ENCODE data around the gene AGBL5. TPM values are rescaled to one million over a fixed set of nuclear protein-coding genes. Genes with fewer than 3 reads are reported as not detected.
"Not testable (repeated sequence)": the region's sequence is repeated elsewhere in the genome, so short reads cannot be mapped to it uniquely, and the experiment has no call there.

AGBL5 gene
- total and polyA plus RNA-seq, 10 donors: 7.1 to 18.6 (median 12.7) TPM

GRCh38 chr2:27117995-27118524 is 66.6 kb downstream of the AGBL5 start:
- Histone ChIP-seq H3K9me3 (no peaks in the 10 kb centered on the region), H3K4me3 (peak overlapping the region in 6 of 8 donors; percentile 32 to 74 (median 38)), H3K36me3 (no peaks in the 10 kb centered on the region), H3K4me1 (peaks cover 0 to 25% (median 18%) of the 10 kb centered on the region in 6 donors), H3K27me3 (replicated peaks in 1 of 7) (peaks cover 0 to 47% (median 22%) of the 10 kb centered on the region in 7 donors), H3K27ac (no peak overlapping the region)
- WGBS, 5 donors: 29 to 33% (median 30%) methylated on average over 14 of the region's 14 CpGs
- no peak for DNase-seq
- intact Hi-C loops (cut with DNase I; ENCODE audit: low total_unique reads): no loop called here
- no peak for TF ChIP-seq CTCF (IDR thresholded peaks at IDR 0.05 in 8 of 11, conservative IDR thresholded peaks at IDR 0.05 in 3 of 11)
- no peak for TF ChIP-seq POLR2A (IDR thresholded peaks at IDR 0.05)
- no peak for TF ChIP-seq POLR2AphosphoS5 (IDR thresholded peaks at IDR 0.05)

- TF ChIP-seq CTCF (IDR thresholded peaks at IDR 0.05 in 8 of 11, conservative IDR thresholded peaks at IDR 0.05 in 3 of 11) (no peak), POLR2AphosphoS5 (IDR thresholded peaks at IDR 0.05) (no peak), POLR2A (IDR thresholded peaks at IDR 0.05) (no peak)
Observed at GRCh38 chr2:27118525-27119329, 67.3 kb downstream of the AGBL5 start, which contains the start of gene CGREF1. Gene CGREF1 (minus strand): TSS chr2:27119128. CDS start chr2:27104366, 14,762 bp downstream.

GRCh38 chr2:27119330-27119670 is 67.8 kb downstream of the AGBL5 start:
- peak overlapping the region in 5 of 8 donors; percentile 33 to 74 (median 39) for H3K4me3 ChIP-seq

More at GRCh38 chr2:27118525-27119329, 67.3 kb downstream of the AGBL5 start, which contains the start of gene CGREF1:
- no peaks in the 10 kb centered on the region for H3K9me3 ChIP-seq
- H3K4me3 ChIP-seq: peak within 1 kb of the TSS; percentile 25 to 74 (median 34)
- DNase-seq: peak; percentile 67
- H3K27me3 ChIP-seq (replicated peaks in 1 of 7): peaks cover 0 to 47% (median 22%) of the 10 kb centered on the region in 7 donors
- intact Hi-C loops (cut with DNase I; ENCODE audit: low total_unique reads): no loop called here
- H3K27ac ChIP-seq: no peak within 1 kb of the TSS
- 4 to 18% (median 5%) methylated on average over 12 to 84 of the region's 84 CpGs for WGBS, 5 donors
- H3K36me3 ChIP-seq: no peaks in the 10 kb centered on the region
- H3K4me1 ChIP-seq: peaks cover 0 to 29% (median 21%) of the 10 kb centered on the region in 6 donors

More at GRCh38 chr2:27119330-27119670, 67.8 kb downstream of the AGBL5 start:
- DNase-seq; H3K27ac ChIP-seq; H3K36me3 ChIP-seq; H3K9me3 ChIP-seq; intact Hi-C loops (cut with DNase I; ENCODE audit: low total_unique reads): not testable (repeated sequence)
- Histone ChIP-seq H3K4me1 (peaks cover 0 to 35% (median 23%) of the 10 kb centered on the region in 6 donors), H3K27me3 (replicated peaks in 1 of 7) (peaks cover 0 to 47% (median 22%) of the 10 kb centered on the region in 7 donors)
- WGBS, 5 donors: 81 to 90% (median 82%) methylated on average over 7 to 8 of the region's 8 CpGs

Other genes with a start within 250 kb of the AGBL5 start
- under 1 TPM in 1 of 7 donors, not detected in 6; 0.07 TPM for gene DPYSL5, start 203.5 kb upstream of the AGBL5 start, total RNA-seq
- under 1 TPM in 2 of 3 donors, not detected in 1; 0.02 TPM for gene DPYSL5, start 203.5 kb upstream of the AGBL5 start, polyA plus RNA-seq
- 10 to 100 TPM in 6 of 7 donors, 1 to 10 TPM in 1; 10.0 to 17.9 (median 11.9) TPM for gene MAPRE3, start 81.0 kb upstream of the AGBL5 start, total RNA-seq
- 10 to 100 TPM in 1 of 3 donors, 1 to 10 TPM in 2; 5.2 to 14.0 (median 6.7) TPM for gene MAPRE3, start 81.0 kb upstream of the AGBL5 start, polyA plus RNA-seq
- gene TMEM214, start 18.7 kb upstream of the AGBL5 start, total RNA-seq: 10 to 100 TPM; 56.1 to 93.1 (median 73.0) TPM
- 10 to 100 TPM; 22.3 to 48.9 (median 26.8) TPM for gene TMEM214, start 18.7 kb upstream of the AGBL5 start, polyA plus RNA-seq
- 100 to 1,000 TPM; 197 to 292 (median 235) TPM for gene OST4, start 20.0 kb downstream of the AGBL5 start, total RNA-seq
- gene OST4, start 20.0 kb downstream of the AGBL5 start, polyA plus RNA-seq: 100 to 1,000 TPM; 418 to 556 (median 523) TPM
- 100 to 1,000 TPM in 6 of 7 donors, 10 to 100 TPM in 1; 62.5 to 152 (median 112) TPM for gene EMILIN1, start 26.9 kb downstream of the AGBL5 start, total RNA-seq
- gene EMILIN1, start 26.9 kb downstream of the AGBL5 start, polyA plus RNA-seq: 10 to 100 TPM; 18.3 to 71.4 (median 40.7) TPM
- gene KHK, start 35.1 kb downstream of the AGBL5 start, total RNA-seq: 1 to 10 TPM; 3.3 to 8.3 (median 3.6) TPM
- 1 to 10 TPM; 3.3 to 6.4 (median 4.4) TPM for gene KHK, start 35.1 kb downstream of the AGBL5 start, polyA plus RNA-seq
- gene CGREF1, start 67.5 kb downstream of the AGBL5 start, total RNA-seq: under 1 TPM in 4 of 7 donors, not detected in 3; 0.27 to 0.82 (median 0.47) TPM
- gene CGREF1, start 67.5 kb downstream of the AGBL5 start, polyA plus RNA-seq: under 1 TPM; 0.17 to 0.61 (median 0.42) TPM
- 1 to 10 TPM in 1 of 7 donors, under 1 TPM in 5, not detected in 1; 0.38 to 1.6 (median 0.58) TPM for gene ABHD1, start 72.1 kb downstream of the AGBL5 start, total RNA-seq
- gene ABHD1, start 72.1 kb downstream of the AGBL5 start, polyA plus RNA-seq: under 1 TPM; 0.42 to 0.80 (median 0.71) TPM
- 10 to 100 TPM; 43.9 to 75.0 (median 50.2) TPM for gene PREB, start 83.0 kb downstream of the AGBL5 start, total RNA-seq
- gene PREB, start 83.0 kb downstream of the AGBL5 start, polyA plus RNA-seq: 10 to 100 TPM; 42.8 to 56.0 (median 44.3) TPM
- gene PRR30, start 87.7 kb downstream of the AGBL5 start, total RNA-seq: not detected
- gene PRR30, start 87.7 kb downstream of the AGBL5 start, polyA plus RNA-seq: not detected
- 10 to 100 TPM in 1 of 7 donors, 1 to 10 TPM in 6; 1.8 to 14.8 (median 3.2) TPM for gene TCF23, start 97.3 kb downstream of the AGBL5 start, total RNA-seq
- gene TCF23, start 97.3 kb downstream of the AGBL5 start, polyA plus RNA-seq: under 1 TPM; 0.27 to 0.93 (median 0.30) TPM
- gene ATRAID, start 160.4 kb downstream of the AGBL5 start, total RNA-seq: 100 to 1,000 TPM in 3 of 7 donors, 10 to 100 TPM in 4; 59.2 to 300 (median 92.8) TPM
- 100 to 1,000 TPM in 2 of 3 donors, 10 to 100 TPM in 1; 85.1 to 131 (median 116) TPM for gene ATRAID, start 160.4 kb downstream of the AGBL5 start, polyA plus RNA-seq
- 10 to 100 TPM; 19.4 to 33.3 (median 23.2) TPM for gene SLC5A6, start 160.6 kb downstream of the AGBL5 start, total RNA-seq
- 10 to 100 TPM; 11.9 to 15.4 (median 15.3) TPM for gene SLC5A6, start 160.6 kb downstream of the AGBL5 start, polyA plus RNA-seq
- gene CAD, start 165.7 kb downstream of the AGBL5 start, total RNA-seq: 10 to 100 TPM; 20.9 to 38.8 (median 30.3) TPM
- 10 to 100 TPM; 10.9 to 18.3 (median 14.2) TPM for gene CAD, start 165.7 kb downstream of the AGBL5 start, polyA plus RNA-seq
- gene SLC30A3, start 211.4 kb downstream of the AGBL5 start, total RNA-seq: under 1 TPM in 2 of 7 donors, not detected in 5; 0.32 to 0.34 TPM
- gene SLC30A3, start 211.4 kb downstream of the AGBL5 start, polyA plus RNA-seq: under 1 TPM; 0.05 to 0.16 (median 0.07) TPM
- not detected for gene DNAJC5G, start 223.8 kb downstream of the AGBL5 start, total RNA-seq
- gene DNAJC5G, start 223.8 kb downstream of the AGBL5 start, polyA plus RNA-seq: not detected
- 1 to 10 TPM in 1 of 7 donors, under 1 TPM in 5, not detected in 1; 0.23 to 3.1 (median 0.48) TPM for gene TRIM54, start 230.8 kb downstream of the AGBL5 start, total RNA-seq
- under 1 TPM; 0.22 to 0.77 (median 0.49) TPM for gene TRIM54, start 230.8 kb downstream of the AGBL5 start, polyA plus RNA-seq

Measured in spleen (tissue), 11 donors.